HT-29 (cell line): ENCODE measurements around the gene VEZT. TPM values are rescaled to one million over a fixed set of nuclear protein-coding genes. Genes with fewer than 3 reads are reported as not detected.

Experiments
- DNase-seq: peaks from one replicate; pipeline ENCODE4 v3.0.0-alpha.2; 2015; ENCODE audit warnings: low spot score
- total RNA-seq: library from RNA; depleted of rRNA; stranded (reverse); fragments of >200 nt; shearing (Covaris generic); gene quantifications from 2 replicates; pipeline ENCODE4 v1.2.3, GENCODE V29; 2014

The VEZT gene
- total RNA-seq, 1 experiment from 2014 or later: 23.7 TPM

DNA sequence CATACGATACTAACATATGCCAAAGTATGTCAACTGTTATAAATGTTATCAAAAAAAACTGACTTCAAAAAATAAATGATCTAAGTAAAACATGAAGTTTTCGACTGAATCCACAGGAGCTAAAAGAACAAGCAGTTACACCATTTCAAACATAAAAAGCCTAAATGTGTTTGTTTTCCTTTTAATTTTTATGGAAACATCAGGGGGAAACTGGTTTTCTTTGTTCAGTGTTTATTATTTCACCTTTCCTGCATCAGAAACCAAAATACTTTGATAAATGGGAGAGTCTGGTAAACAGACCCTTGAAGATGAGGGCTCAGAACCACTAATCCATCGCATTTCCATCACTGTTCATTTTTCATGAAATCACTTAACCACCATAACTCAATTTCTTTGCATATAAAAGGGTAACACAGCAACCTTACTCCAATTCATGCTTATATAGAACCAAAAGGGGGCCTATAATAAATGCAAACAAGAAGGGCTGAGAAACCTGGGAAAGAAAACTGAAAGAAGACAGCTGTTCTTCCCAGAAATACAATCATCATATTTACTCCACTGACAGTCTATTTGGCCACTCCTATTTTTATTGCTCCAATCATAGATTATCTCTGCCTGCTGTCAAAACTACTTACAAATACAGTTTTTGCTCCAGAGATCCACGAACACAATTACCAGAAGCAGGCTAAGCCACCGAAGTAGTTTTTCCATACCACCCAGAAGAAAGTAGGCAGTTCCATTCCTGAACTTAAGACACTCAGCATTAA is 17.3 kb upstream of the VEZT start:
- peak; percentile 32 for DNase-seq

DNA sequence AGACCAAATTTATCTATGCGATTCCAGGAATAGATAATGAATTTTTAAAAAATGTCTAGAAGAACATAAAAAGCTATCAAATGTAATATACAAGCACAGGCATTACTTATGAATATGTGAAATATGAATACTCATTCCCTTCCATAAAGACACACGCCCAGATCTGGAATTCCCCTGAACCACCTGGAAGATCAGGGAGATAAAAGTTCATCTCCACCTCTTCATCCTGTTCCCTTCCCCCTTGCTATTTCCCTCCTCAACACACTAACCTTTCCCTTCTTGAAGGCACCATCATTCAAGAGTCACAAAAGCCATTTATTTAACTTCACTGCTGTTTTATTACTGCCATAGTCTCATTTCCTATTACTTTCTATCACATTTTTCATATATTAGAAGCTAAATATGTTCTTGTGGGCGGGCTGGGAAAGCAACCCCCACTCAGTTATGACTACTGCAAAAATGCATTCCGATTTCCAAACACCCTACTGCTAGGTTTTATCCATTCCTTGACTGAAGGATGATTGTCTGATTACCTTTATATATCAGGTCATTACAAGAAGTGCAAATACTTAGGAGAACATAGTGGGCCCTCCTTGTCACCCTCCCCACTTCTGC is 16.4 kb upstream of the VEZT start:
- DNase-seq: peak; percentile 68

- DNase-seq: peak; percentile 18
These were observed 14.7 kb upstream of the VEZT start for GRCh38 chr12:95202691-95203486.

- no peak for DNase-seq
These were observed 14.0 kb upstream of the VEZT start for GRCh38 chr12:95203487-95204030.

GRCh38 chr12:95204141-95204866 is 13.3 kb upstream of the VEZT start:
- peak; percentile 95 for DNase-seq

DNA sequence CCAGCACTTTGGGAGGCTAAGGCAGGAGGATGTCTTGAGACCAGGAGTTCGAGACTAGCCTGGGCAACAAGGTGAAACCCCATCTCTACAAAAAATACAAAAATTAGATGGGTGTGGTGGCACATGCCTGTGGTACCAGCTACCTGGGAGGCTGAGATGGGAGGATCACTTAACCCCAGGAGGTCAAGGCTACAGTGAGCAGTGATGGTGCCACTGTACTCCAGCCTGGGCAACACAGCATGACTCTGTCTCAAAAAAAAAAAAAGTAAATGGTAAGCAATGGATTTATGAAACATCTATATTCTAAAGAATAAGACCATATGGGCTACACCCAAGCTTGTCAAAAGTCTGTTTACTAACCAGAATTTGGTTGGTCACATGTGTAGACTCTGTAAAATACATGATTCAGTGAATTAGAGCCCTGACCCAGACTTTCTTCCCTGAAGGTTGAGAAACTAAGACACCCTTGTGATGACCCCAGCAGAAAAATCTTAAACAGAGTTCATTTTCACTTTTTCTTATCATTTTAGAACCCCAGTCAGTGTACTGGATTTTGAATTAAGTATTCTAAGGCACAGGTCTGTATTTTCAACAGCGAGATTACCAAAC is 12.5 kb upstream of the VEZT start:
- DNase-seq: no peak

DNA sequence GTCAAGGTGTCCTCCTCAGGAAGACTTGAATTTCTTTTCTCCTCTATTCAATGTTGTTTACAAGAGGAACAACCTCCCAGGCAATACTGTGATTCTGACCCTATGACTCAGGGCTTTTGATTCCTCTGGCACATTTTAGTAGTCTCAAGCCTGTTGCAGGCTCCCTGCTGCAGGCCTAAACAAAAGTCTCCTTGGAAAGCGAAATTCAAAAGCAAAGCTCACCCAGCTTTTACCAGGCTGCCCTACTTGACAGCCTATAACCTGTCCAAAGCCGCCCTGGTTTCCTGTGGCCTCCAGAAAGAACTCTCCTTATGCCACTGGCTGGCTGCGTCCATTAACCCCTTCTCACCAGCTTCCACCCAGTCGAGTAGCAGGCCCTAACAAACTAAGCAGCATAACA is 11.9 kb upstream of the VEZT start:
- DNase-seq: peak; percentile 49

GRCh38 chr12:95206916-95207315 is 10.7 kb upstream of the VEZT start:
- no peak for DNase-seq

GRCh38 chr12:95207407-95207806 is 10.2 kb upstream of the VEZT start:
- no peak for DNase-seq

GRCh38 chr12:95208678-95209077 is 8.9 kb upstream of the VEZT start:
- DNase-seq: no peak

DNA sequence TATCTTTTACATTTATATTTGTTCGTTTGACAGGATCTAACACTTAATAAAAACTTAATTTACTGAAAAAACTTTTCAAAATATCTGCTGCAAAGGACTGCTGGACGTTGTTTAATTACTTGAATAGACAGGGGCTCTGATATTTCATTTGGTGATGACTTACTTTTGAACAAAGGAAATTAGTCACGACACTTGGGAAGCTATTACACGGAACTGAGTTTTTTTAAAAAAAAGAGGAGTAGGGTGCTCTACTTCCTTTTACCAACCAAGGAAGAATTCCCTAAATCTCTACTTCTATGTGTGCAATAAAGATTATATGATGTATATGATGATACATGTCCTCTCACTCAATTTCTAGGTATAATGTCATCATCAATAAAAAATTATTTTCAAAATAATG is 5.0 kb upstream of the VEZT start:
- no peak for DNase-seq

- DNase-seq: no peak
These were observed 4.5 kb upstream of the VEZT start for GRCh38 chr12:95213119-95213518.

DNA sequence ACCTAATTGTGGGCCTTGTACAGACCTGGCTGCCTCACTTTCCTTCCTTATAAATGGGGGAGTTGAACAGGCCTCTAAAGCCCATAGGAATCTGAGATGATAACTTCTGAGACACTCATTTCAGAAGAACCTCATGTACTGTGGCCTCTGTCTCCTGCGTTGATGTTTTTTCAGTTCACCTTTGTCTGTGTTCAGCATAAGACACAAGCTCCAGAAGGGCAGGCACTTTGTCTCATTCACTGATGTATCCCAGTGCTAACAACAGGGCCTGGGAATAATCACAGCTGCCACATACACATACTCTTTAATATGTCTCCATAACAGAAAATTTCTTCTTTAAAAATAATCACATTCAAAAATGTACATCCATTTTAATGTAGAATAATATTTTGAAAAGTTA is 3.7 kb upstream of the VEZT start:
- no peak for DNase-seq

DNA sequence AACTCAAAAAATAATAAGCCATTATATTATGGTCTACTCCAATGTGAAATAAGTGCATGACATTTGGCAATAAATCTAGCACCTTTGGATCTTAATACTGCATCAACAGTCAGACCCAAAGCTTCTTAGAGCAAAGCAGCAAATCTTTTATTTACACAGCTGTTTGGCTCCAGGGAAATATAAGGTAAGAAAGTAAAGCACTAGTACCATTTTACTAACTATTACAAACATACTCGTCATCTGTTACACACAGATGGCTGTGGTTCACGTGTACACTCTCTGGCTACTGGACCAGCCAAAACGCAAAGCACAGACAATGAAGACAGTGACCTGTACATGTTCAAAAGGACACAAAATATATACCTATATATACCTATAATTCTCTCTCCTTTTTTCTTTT is 3.1 kb upstream of the VEZT start:
- DNase-seq: no peak

- DNase-seq: peak; percentile 47
These were observed 1.7 kb upstream of the VEZT start for GRCh38 chr12:95215949-95216348.

DNA sequence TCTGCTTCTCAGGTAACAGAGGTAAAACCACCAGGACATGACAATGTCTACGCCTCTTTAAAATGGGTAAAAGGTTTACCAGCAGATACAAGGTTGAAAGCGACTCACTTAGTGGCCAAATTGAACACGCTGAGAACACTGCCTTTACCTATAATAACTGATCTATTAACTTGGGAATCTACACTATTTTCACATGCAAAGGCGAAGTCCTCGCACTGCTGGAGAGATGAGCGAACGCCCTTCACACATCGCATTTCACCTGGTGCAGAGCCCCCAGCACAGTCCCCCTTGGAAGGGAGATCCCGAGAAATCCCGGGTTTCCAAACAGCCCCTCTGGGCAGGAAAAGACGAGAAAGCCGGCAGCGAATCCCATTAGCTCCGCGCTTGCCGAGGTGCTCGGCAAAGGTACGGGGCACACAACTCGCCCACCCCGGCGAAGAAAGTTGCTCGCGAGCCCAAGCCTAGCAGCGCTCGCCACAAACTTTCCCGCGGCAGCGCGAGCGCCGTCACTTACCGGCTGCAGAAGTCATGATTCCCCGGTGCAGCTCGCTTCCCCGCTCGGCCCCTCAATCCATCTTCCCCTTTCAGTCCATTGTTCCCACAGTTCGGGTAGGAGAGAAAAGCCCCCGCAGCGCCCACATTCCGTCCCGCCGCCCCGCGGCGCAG is 763 bp upstream of the VEZT start:
- DNase-seq: peak; percentile 64

DNA sequence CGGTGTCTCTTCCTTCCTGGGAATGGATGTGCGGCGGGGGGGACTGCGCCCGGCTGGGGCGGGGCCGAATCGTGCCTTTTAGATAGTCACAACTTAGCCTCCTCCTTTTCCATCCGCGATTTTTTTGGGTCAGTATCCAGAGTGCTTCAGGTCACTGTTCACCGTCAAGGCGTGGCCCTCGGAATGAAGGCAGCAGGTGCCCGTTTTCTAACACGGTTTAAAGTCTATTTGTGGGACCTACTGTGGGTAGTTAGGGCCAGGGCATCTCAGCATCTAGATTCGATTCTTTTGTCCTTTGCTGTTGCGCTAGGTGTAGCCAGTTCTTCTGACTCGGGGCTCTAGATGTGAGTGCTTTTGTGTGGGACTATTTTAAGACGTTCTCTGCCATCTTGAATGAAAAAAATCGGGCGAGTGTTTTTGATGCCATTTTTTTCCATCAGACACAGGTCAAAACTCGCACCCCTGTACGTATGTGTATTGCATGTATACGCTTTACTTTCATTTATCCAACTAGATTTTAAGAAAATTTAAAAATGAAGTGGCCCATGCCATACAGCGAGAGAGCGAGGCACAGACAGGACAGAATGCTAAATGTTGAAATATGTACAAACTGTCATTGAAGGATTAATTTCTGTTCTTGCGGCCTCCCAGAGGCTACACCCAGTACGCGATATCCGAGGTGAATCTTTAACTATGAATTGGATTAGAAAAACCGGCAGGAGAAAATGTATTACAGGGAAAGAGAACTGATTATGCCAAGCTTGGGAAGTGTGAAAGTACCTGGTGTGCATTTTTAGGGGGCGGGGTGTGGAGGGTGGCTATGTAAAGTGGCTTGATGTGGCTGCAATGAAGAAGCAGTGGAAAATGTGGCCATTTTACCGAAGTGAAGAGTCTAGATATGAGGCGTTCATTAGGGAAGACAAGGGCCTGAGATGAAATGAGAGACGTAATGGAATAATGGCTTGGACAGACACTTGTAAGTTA is 835 bp downstream of the VEZT start:
- DNase-seq: peak; percentile 81

- no peak for DNase-seq
These were observed 2.6 kb downstream of the VEZT start for GRCh38 chr12:95220190-95220589.

- no peak for DNase-seq
These were observed 3.1 kb downstream of the VEZT start for GRCh38 chr12:95220726-95221125.
